ENCODE measurements around the gene CEBPZOS.
A peak's percentile ranks its signal among the peaks of the same experiment; 100 is the strongest.

CEBPZOS gene

GRCh38 chr2:37156071-37156856, 40.0 kb upstream of the CEBPZOS start:
- Histone ChIP-seq H3K27ac (peak overlapping the region; percentile 96), H3K36me3 (no peaks in the 10 kb centered on the region), H3K4me3 (ENCODE audit: low read depth in 1 of 2, low read length in 1 of 2) (peak overlapping the region; percentile 67 to 86), H3K4me1 (ENCODE audit: control insufficient read depth in 1 of 2, insufficient read depth in 1 of 2, low read depth in 1 of 2, low read length in 1 of 2) (peaks cover 45 to 49% of the 10 kb centered on the region in 2 experiments), H3K27me3 (no peaks in the 10 kb centered on the region), H3K9me3 (no peaks in the 10 kb centered on the region)
- no peak for TF ChIP-seq CTCF (IDR thresholded peaks at IDR 0.05)

GRCh38 chr2:37156857-37157714, 39.2 kb upstream of the CEBPZOS start, which contains the start of gene EIF2AK2:
Gene EIF2AK2 (minus strand): TSS chr2:37156980. CDS start chr2:37147806, 9,174 bp downstream.
- Histone ChIP-seq H3K27me3 (no peaks in the 10 kb centered on the region), H3K27ac (peak within 1 kb of the TSS; percentile 96), H3K4me1 (ENCODE audit: control insufficient read depth in 1 of 2, insufficient read depth in 1 of 2, low read depth in 1 of 2, low read length in 1 of 2) (peaks cover 46 to 48% of the 10 kb centered on the region in 2 experiments), H3K9me3 (no peaks in the 10 kb centered on the region), H3K36me3 (no peaks in the 10 kb centered on the region), H3K4me3 (ENCODE audit: low read depth in 1 of 2, low read length in 1 of 2) (peak within 1 kb of the TSS; percentile 67 to 86)
- no peak for TF ChIP-seq CTCF (IDR thresholded peaks at IDR 0.05)

GRCh38 chr2:37164757-37165156, 31.5 kb upstream of the CEBPZOS start:
- H3K4me1 ChIP-seq (ENCODE audit: control insufficient read depth in 1 of 2, insufficient read depth in 1 of 2, low read depth in 1 of 2, low read length in 1 of 2), result peaks cover 14 to 28% of the 10 kb centered on the region in 2 experiments
- no peak for TF ChIP-seq CTCF (IDR thresholded peaks at IDR 0.05)
- H3K27ac ChIP-seq, result no peak overlapping the region
- H3K9me3 ChIP-seq, result no peaks in the 10 kb centered on the region
- H3K36me3 ChIP-seq, result no peaks in the 10 kb centered on the region
- H3K27me3 ChIP-seq, result no peaks in the 10 kb centered on the region
- no peak overlapping the region for H3K4me3 ChIP-seq (ENCODE audit: low read depth in 1 of 2, low read length in 1 of 2)

- H3K27me3 ChIP-seq, result no peaks in the 10 kb centered on the region
- H3K4me1 ChIP-seq (ENCODE audit: control insufficient read depth in 1 of 2, insufficient read depth in 1 of 2, low read depth in 1 of 2, low read length in 1 of 2), result peaks cover 6 to 16% of the 10 kb centered on the region in 2 experiments
- H3K9me3 ChIP-seq, result no peaks in the 10 kb centered on the region
- H3K36me3 ChIP-seq, result no peaks in the 10 kb centered on the region
- H3K27ac ChIP-seq, result no peak overlapping the region
- no peak for TF ChIP-seq CTCF (IDR thresholded peaks at IDR 0.05)
- H3K4me3 ChIP-seq (ENCODE audit: low read depth in 1 of 2, low read length in 1 of 2), result no peak overlapping the region
Measured at GRCh38 chr2:37167636-37168180, 28.6 kb upstream of the CEBPZOS start.

- peak; percentile 63 for TF ChIP-seq CTCF (IDR thresholded peaks at IDR 0.05)
- H3K9me3 ChIP-seq, result no peaks in the 10 kb centered on the region
- no peaks in the 10 kb centered on the region for H3K27me3 ChIP-seq
- no peak overlapping the region for H3K27ac ChIP-seq
- H3K36me3 ChIP-seq, result no peaks in the 10 kb centered on the region
- peak overlapping the region in 1 of 2 experiments; percentile 30 for H3K4me3 ChIP-seq (ENCODE audit: low read depth in 1 of 2, low read length in 1 of 2)
- peaks cover 6 to 9% of the 10 kb centered on the region in 2 experiments for H3K4me1 ChIP-seq (ENCODE audit: control insufficient read depth in 1 of 2, insufficient read depth in 1 of 2, low read depth in 1 of 2, low read length in 1 of 2)
Measured at GRCh38 chr2:37168217-37168981, 27.9 kb upstream of the CEBPZOS start.

Data from neutrophil (primary cell).